HepG2 (cell line): ENCODE data around the gene ARHGAP33. TPM values are rescaled to one million over a fixed set of nuclear protein-coding genes. Genes with fewer than 3 reads are reported as not detected.

Source experiments
- ATAC-seq: fragments of 200-7000 bp; cut with Tn5 transposase; 3 replicates; pipeline ENCODE4 v1.9.1; 2020; ENCODE audit warnings: mild to moderate bottlenecking, moderate library complexity
- BruUV-seq: library from RNA; stranded (reverse); fragments of 400-500 nt; replicated peaks from 2 replicates; lab custom pipeline; 2021; lab: Mats Ljungman, UMichigan
- CTCF ChIA-PET: fragments of 300-600 bp; formaldehyde crosslinking; extraction: SDS; loops from one replicate; lab custom pipeline; 2021; ENCODE audit warnings: low total read pairs, inconsistent platforms, low intra/inter-chr PET ratio; lab: Yijun Ruan, JAX
- POLR2A ChIA-PET: fragments of 350-600 bp; sonication (Branson Sonifier 250); formaldehyde crosslinking; loops from one replicate; lab custom pipeline; 2020; ENCODE audit warnings: antibody characterized with exemption, inconsistent platforms; lab: Yijun Ruan, JAX
- DNase-seq: peaks from one replicate; pipeline ENCODE4 v3.0.0-alpha.2; 2015; ENCODE audit warnings: low spot score
- FAIRE-seq: peaks from 3 replicates; lab custom pipeline; 2011; peaks lifted over from hg19 to GRCh38; lab: Jason Lieb, UNC
- H2AFZ ChIP-seq: one replicate; pipeline ENCODE4 v1.6.1; 2011; ENCODE audit warnings: low read length, inconsistent platforms
- H3K27ac ChIP-seq: fragments of 300-600 bp; 3 replicates; pipeline ENCODE4 v1.8.0; 2011; ENCODE audit warnings: mixed run types, mild to moderate bottlenecking, mixed read lengths, low read length, inconsistent platforms; ENCODE audit not compliant: insufficient read depth; ENCODE audit errors: extremely low read length
- H3K27me3 ChIP-seq, 2 experiments: fragments of 200-600 bp in 1 of 2; 2 replicates in 1 of 2; 3 replicates in 1 of 2; pipeline versions ENCODE4 v1.6.0 to v1.8.0; 2011; ENCODE audit warnings: low read length in 2 of 2, mild to moderate bottlenecking in 2 of 2, moderate library complexity in 2 of 2, inconsistent platforms in 1 of 2; ENCODE audit not compliant: insufficient read depth in 2 of 2, control insufficient read depth in 1 of 2
- H3K36me3 ChIP-seq, 2 experiments: fragments of 200-600 bp in 1 of 2; replicated peaks in 1 of 2; 2 replicates in 1 of 2; 3 replicates in 1 of 2; pipeline versions ENCODE4 v1.5.1 to v1.8.0; 2011; ENCODE audit warnings: low read length in 2 of 2, inconsistent platforms in 1 of 2; ENCODE audit not compliant: insufficient read depth in 2 of 2, control insufficient read depth in 1 of 2
- H3K4me1 ChIP-seq: 2 replicates; pipeline ENCODE4 v1.5.1; 2012; ENCODE audit warnings: low read length, inconsistent platforms; ENCODE audit not compliant: insufficient read depth
- H3K4me2 ChIP-seq: 2 replicates; pipeline ENCODE4 v1.6.0; 2011; ENCODE audit warnings: low read depth, low read length, inconsistent platforms
- H3K4me3 ChIP-seq, 3 experiments: fragments of 200-600 bp in 1 of 3; sonication (generic), shearing (Covaris generic) in 1 of 3; replicated peaks in 1 of 3; 2 replicates each; pipeline ENCODE4 v1.5.1; 2011 to 2016; ENCODE audit warnings: low read length in 3 of 3, inconsistent platforms in 2 of 3, low read depth in 2 of 3, mild to moderate bottlenecking in 2 of 3, control low read depth in 1 of 3, mixed read lengths in 1 of 3; ENCODE audit not compliant: insufficient read depth in 1 of 3
- H3K79me2 ChIP-seq: one replicate; pipeline ENCODE4 v1.6.1; 2011; ENCODE audit warnings: low read length, inconsistent platforms; ENCODE audit not compliant: insufficient read depth
- H3K9ac ChIP-seq: 2 replicates; pipeline ENCODE4 v1.6.0; 2011; ENCODE audit warnings: mild to moderate bottlenecking, low read depth, low read length, inconsistent platforms; ENCODE audit not compliant: insufficient read depth
- H3K9me3 ChIP-seq: 2 replicates; pipeline ENCODE4 v1.5.1; 2012; ENCODE audit warnings: mild to moderate bottlenecking, low read length
- H4K20me1 ChIP-seq: 2 replicates; pipeline ENCODE4 v1.6.0; 2011; ENCODE audit warnings: inconsistent platforms, mild to moderate bottlenecking, low read length, moderate library complexity; ENCODE audit not compliant: insufficient read depth
- ARID5B ChIP-seq: IDR thresholded peaks from 2 replicates; pipeline ENCODE4 v1.4.0; 2020; ENCODE audit warnings: mild to moderate bottlenecking, missing genetic modification reagents
- ATF4 ChIP-seq, 2 experiments: fragments of 450-650 bp in 1 of 2; sonication (generic) in 1 of 2; formaldehyde crosslinking; IDR thresholded peaks; 2 replicates each; pipeline versions ENCODE4 v1.5.0 to v1.8.0; 2020 to 2022; ENCODE audit warnings: mild to moderate bottlenecking in 1 of 2, missing genetic modification reagents in 1 of 2
- BCL6 ChIP-seq: IDR thresholded peaks from 2 replicates; pipeline ENCODE4 v1.6.1; 2016; ENCODE audit warnings: missing genetic modification reagents, missing compliant biosample characterization
- HMGA1 ChIP-seq: sonication (generic); formaldehyde crosslinking; conservative IDR thresholded peaks from 2 replicates; pipeline ENCODE4 v1.4.0; 2020; ENCODE audit warnings: missing genetic modification reagents
- NR2F2 ChIP-seq: IDR thresholded peaks from 2 replicates; pipeline ENCODE4 v1.6.1; 2012; ENCODE audit warnings: low read depth, inconsistent platforms, borderline replicate concordance
- ONECUT2 ChIP-seq: sonication (generic); formaldehyde crosslinking; IDR thresholded peaks from 2 replicates; pipeline ENCODE4 v1.4.0; 2020; ENCODE audit warnings: missing genetic modification reagents
- RELA ChIP-seq: sonication (generic); formaldehyde crosslinking; IDR thresholded peaks from 2 replicates; pipeline ENCODE4 v1.4.0; 2020; ENCODE audit warnings: missing genetic modification reagents
- SMAD1 ChIP-seq: sonication (generic); formaldehyde crosslinking; IDR thresholded peaks from 2 replicates; pipeline ENCODE4 v1.4.0; 2020; ENCODE audit warnings: missing genetic modification reagents, low read depth, mild to moderate bottlenecking, borderline replicate concordance
- SOX13 ChIP-seq, 3 experiments: fragments of 450-650 bp in 1 of 3; sonication (generic) in 1 of 3; formaldehyde crosslinking in 1 of 3; IDR thresholded peaks in 2 of 3; conservative IDR thresholded peaks in 1 of 3; 2 replicates each; pipeline versions ENCODE4 v1.5.0 to v1.6.1; 2016 to 2020; ENCODE audit warnings: antibody characterized with exemption in 1 of 3, mild to moderate bottlenecking in 1 of 3, missing compliant biosample characterization in 1 of 3, missing genetic modification reagents in 1 of 3, moderate library complexity in 1 of 3
- TCF7L2 ChIP-seq: IDR thresholded peaks from 2 replicates; pipeline ENCODE4 v1.6.1; 2011; ENCODE audit warnings: mild to moderate bottlenecking, low read depth, low read length, moderate library complexity
- ZNF589 ChIP-seq: sonication (generic); formaldehyde crosslinking; conservative IDR thresholded peaks from 2 replicates; pipeline ENCODE4 v1.8.0; 2022; ENCODE audit warnings: mild to moderate bottlenecking, moderate library complexity, missing genetic modification reagents
- ZNF7 ChIP-seq: IDR thresholded peaks from 2 replicates; pipeline ENCODE4 v1.6.1; 2016; ENCODE audit warnings: missing biosample characterization, missing genetic modification reagents
- ZNF776 ChIP-seq: sonication (generic); formaldehyde crosslinking; IDR thresholded peaks from 2 replicates; pipeline ENCODE4 v1.4.0; 2020; ENCODE audit warnings: mild to moderate bottlenecking, missing genetic modification reagents
- whole genome bisulfite sequencing: methylation state at CpG from one replicate; pipeline ENCODE4 v1.1.6; 2017; ENCODE audit warnings: low lambda C conversion rate; 5-methylcytosine and 5-hydroxymethylcytosine counted together
- in situ Hi-C: cut with HindIII; loops from 2 replicates; pipeline ENCODE4 v1.10.0; 2017; ENCODE audit warnings: low pct_unique_long_range_greater_than_20kb; ENCODE audit not compliant: extremely low pct_ligation_motif_present
- intact Hi-C: fragments of 100-400 bp; cut with micrococcal nuclease; formaldehyde crosslinking; loops from one replicate; pipeline ENCODE4 v1.10.0; 2022; ENCODE audit not compliant: unreplicated experiment
- polyA plus RNA-seq, 8 experiments: library from polyadenylated mRNA; depleted of rRNA in 3 of 8; stranded (reverse) in 7 of 8; unstranded in 1 of 8; fragments of >200 nt; fragmentation: Illumina TruSeq in 4 of 8; extraction: Trizol in 4 of 8; gene quantifications; 2 replicates each; pipeline versions ENCODE4 v1.2.1 to v1.2.3, GENCODE V29; 2011 to 2016; ENCODE audit warnings: low read depth in 4 of 8, missing spikeins in 1 of 8, mixed read lengths in 1 of 8; ENCODE audit not compliant: insufficient read depth in 1 of 8
- total RNA-seq, 5 experiments: library from RNA; depleted of rRNA; stranded (reverse); fragments of >200 nt; fragmentation: Illumina TruSeq; extraction: Trizol; gene quantifications; 2 replicates each; pipeline ENCODE4 v1.2.3, GENCODE V29; 2016; ENCODE audit warnings: low read depth in 1 of 5
- TF ChIP-seq, protein P1 (sequence below): sonication (generic); formaldehyde crosslinking; IDR thresholded peaks from 2 replicates; pipeline ENCODE4 v1.8.0; 2022; ENCODE audit warnings: mild to moderate bottlenecking, missing genetic modification reagents; ENCODE audit not compliant: insufficient replicate concordance

The ARHGAP33 gene
- total and polyA plus RNA-seq, 2 of the 13 experiments (the other 11 are each of a cell fraction or from before 2014, with no cell fraction given): 1.3 to 2.7 TPM

DNA sequence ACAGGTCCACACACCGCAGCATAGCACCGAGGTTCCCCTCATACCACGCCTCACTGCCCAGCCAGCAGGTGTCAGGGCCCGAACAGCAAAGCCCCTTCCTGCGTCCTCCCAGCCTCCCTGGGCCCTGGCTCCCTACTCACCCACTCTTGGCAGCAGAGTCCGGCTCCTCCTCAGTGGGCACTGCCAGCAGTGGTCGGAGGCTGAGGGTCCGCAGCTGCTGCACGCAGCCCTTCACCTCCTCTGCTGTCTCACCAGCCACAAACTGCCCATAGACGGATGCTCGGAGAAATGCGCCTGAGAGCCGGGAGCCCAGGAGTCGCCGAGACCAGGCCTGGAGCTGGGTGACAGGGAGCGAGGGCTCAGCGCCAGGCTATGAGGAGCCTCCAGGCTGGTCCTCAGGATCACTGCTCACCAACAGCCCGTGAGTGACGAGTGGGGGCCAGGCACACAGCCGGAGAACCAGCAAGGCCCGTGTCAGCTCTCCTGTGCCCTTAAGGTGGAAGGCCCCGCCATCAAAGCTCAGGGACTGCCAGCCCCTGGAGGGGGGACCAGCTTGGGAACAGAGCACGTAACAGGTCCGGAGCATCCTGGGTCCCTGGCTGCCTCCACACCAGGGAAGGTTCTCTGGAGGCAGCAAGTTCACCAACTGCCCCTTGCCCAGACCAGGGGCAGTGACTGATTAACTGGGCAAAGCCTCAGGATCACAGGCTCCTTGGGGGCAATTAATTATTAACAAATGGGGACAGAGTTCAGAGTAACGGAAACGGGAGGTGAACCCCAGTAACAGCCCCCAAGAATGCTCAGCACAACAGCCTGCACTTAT, 37.1 kb downstream of the ARHGAP33 start, which contains the start of gene PRODH2:
PRODH2 (minus strand) TSS at position 626 of the 823 bp plus-strand sequence; CDS start at position 586, 40 bp downstream.
- peak within 1 kb of the TSS; percentile 79 for H3K27ac ChIP-seq
- peak within 1 kb of the TSS; percentile 86 to 98 (median 91) for H3K4me3 ChIP-seq
- intact Hi-C loops (loop anchor here (1.0 to 10.0 kb wide), 4 partner anchors 35 to 119 kb away; partner anchors contain the start of gene ARHGAP33), in situ Hi-C loops (loop anchor here (10.0 kb wide), 1 partner anchor 118 kb away; no protein-coding TSS in a partner anchor)
- peak within 1 kb of the TSS; percentile 79 for H3K9ac ChIP-seq
- DNase-seq (peak; percentile 87), FAIRE-seq (peak; percentile 95), ATAC-seq (peak; percentile 92)
- peaks cover 17% of the 10 kb centered on the region for H3K79me2 ChIP-seq
- H3K27me3 ChIP-seq: no peaks in the 10 kb centered on the region; a peak in 1 of 5 replicates
- no TSS peak for BruUV-seq
- no peaks in the 10 kb centered on the region for H4K20me1 ChIP-seq
- CTCF ChIA-PET: no interaction called here
- H3K4me2 ChIP-seq: peak within 1 kb of the TSS; percentile 92
- H3K4me1 ChIP-seq: peaks cover 45% of the 10 kb centered on the region
- H3K9me3 ChIP-seq: no peaks in the 10 kb centered on the region
- POLR2A ChIA-PET: interaction anchor here (0.7 to 2.3 kb wide), 11 partner anchors 9 to 151 kb away, joined by 3 to 14 read pairs (median 4); partner anchors contain the start of genes LIN37, PSENEN and U2AF1L4
- 0% methylated on average over 7 of the region's 26 CpGs for WGBS
- peaks cover 0 to 5% of the 10 kb centered on the region in 2 experiments; a peak in 2 of 5 replicates for H3K36me3 ChIP-seq
- H2AFZ ChIP-seq: no peak within 1 kb of the TSS
- TF ChIP-seq SOX13 (IDR thresholded peaks at IDR 0.05): no peak
- peak in 1 of 2 experiments; percentile 49; a peak in 1 of 4 replicates for TF ChIP-seq SOX13 (CRISPR knock-in tag; conservative IDR thresholded peaks at IDR 0.05 in 1 of 2, IDR thresholded peaks at IDR 0.05 in 1 of 2)
- TF ChIP-seq, protein P1, sequence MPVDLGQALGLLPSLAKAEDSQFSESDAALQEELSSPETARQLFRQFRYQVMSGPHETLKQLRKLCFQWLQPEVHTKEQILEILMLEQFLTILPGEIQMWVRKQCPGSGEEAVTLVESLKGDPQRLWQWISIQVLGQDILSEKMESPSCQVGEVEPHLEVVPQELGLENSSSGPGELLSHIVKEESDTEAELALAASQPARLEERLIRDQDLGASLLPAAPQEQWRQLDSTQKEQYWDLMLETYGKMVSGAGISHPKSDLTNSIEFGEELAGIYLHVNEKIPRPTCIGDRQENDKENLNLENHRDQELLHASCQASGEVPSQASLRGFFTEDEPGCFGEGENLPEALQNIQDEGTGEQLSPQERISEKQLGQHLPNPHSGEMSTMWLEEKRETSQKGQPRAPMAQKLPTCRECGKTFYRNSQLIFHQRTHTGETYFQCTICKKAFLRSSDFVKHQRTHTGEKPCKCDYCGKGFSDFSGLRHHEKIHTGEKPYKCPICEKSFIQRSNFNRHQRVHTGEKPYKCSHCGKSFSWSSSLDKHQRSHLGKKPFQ: peak; percentile 67
- no peak for TF ChIP-seq ARID5B (CRISPR knock-in tag)
- TF ChIP-seq ZNF7: no peak
- no peak for TF ChIP-seq TCF7L2
- TF ChIP-seq RELA (CRISPR knock-in tag): no peak
- peak; percentile 75; the same call in 1 of the 2 replicates for TF ChIP-seq NR2F2
- TF ChIP-seq HMGA1 (CRISPR knock-in tag): no peak
- no peak; the same call in 1 of the 2 replicates for TF ChIP-seq ZNF589 (CRISPR knock-in tag)
- 0 out of 2 replicates have a peak, but pooled peaks have one; percentile 25 for TF ChIP-seq SMAD1 (CRISPR knock-in tag)
- TF ChIP-seq BCL6 (CRISPR knock-in tag): peak; percentile 44; the same call in 1 of the 2 replicates
- TF ChIP-seq ONECUT2 (CRISPR knock-in tag): no peak
- no peak; the same call in 1 of the 2 replicates for TF ChIP-seq ZNF776 (CRISPR knock-in tag)
- TF ChIP-seq ATF4 (CRISPR knock-in tag; IDR thresholded peaks at IDR 0.05): no peak
